Body of pancreas (tissue), 4 donors: Measurements from ENCODE around the gene IFIT2.
A peak's percentile ranks its signal among the peaks of the same experiment; 100 is the strongest.
"Not testable (repeated sequence)": the region's sequence is repeated elsewhere in the genome, so short reads cannot be mapped to it uniquely, and the experiment has no call there.

Experiments
- CTCF ChIP-seq, 7 experiments: fragments of 450-650 bp in 4 of 7; fragments of 200-600 bp in 3 of 7; sonication (generic) in 3 of 7; IDR thresholded peaks; one replicate each; pipeline ENCODE4 v1.5.1; 2016 to 2019; ENCODE audit warnings: antibody characterized with exemption in 7 of 7
- POLR2A ChIP-seq, 3 donors: fragments of 450-650 bp; IDR thresholded peaks; one replicate each; pipeline ENCODE4 v1.6.1; 2016; ENCODE audit warnings: antibody characterized with exemption in 3 of 3, mild to moderate bottlenecking in 2 of 3

- not testable (repeated sequence) for TF ChIP-seq CTCF (IDR thresholded peaks at IDR 0.05)
- TF ChIP-seq POLR2A (IDR thresholded peaks at IDR 0.05) = peak in 1 of 3 donors; percentile 15
Observed at GRCh38 chr10:89350631-89351315, 48.9 kb downstream of the IFIT2 start.
